Caco-2 (cell line): ENCODE data around the gene CGRRF1. TPM values are rescaled to one million over a fixed set of nuclear protein-coding genes. Genes with fewer than 3 reads are reported as not detected.

Experiments
- BruUV-seq: library from RNA; stranded (reverse); fragments of 400-500 nt; replicated peaks from 2 replicates; lab custom pipeline; 2021; lab: Mats Ljungman, UMichigan
- CTCF ChIA-PET: fragments of 300-600 bp; sonication (Branson Sonifier 250); formaldehyde crosslinking; loops from one replicate; lab custom pipeline; 2022; ENCODE audit warnings: antibody characterized with exemption; lab: Charles Lee
- POLR2A ChIA-PET: fragments of 300-600 bp; sonication (Branson Sonifier 250); formaldehyde crosslinking; loops from one replicate; lab custom pipeline; 2022; ENCODE audit warnings: antibody characterized with exemption; lab: Charles Lee
- DNase-seq, 2 experiments: peaks; one replicate each; pipeline versions ENCODE4 v3.0.0 to v3.0.0-alpha.2; 2020 to 2022
- H3K27me3 ChIP-seq: replicated peaks from 2 replicates; pipeline ENCODE4 v1.6.0; 2011; ENCODE audit warnings: low read length; ENCODE audit not compliant: control insufficient read depth, insufficient read depth
- H3K36me3 ChIP-seq: 2 replicates; pipeline ENCODE4 v1.5.1; 2011; ENCODE audit warnings: low read length; ENCODE audit not compliant: control insufficient read depth, insufficient read depth
- H3K4me1 ChIP-seq: fragments of 250-450 bp; sonication (Bioruptor Pico); 2 replicates; pipeline ENCODE4 v1.5.1; 2020; ENCODE audit warnings: mild to moderate bottlenecking
- H3K4me3 ChIP-seq: 2 replicates; pipeline ENCODE4 v1.5.1; 2011; ENCODE audit warnings: low read depth, mild to moderate bottlenecking, control low read depth, low read length
- H3K9me3 ChIP-seq: fragments of 250-450 bp; sonication (Bioruptor Pico); 2 replicates; pipeline ENCODE4 v1.5.1; 2020; ENCODE audit warnings: mild to moderate bottlenecking, moderate library complexity
- H3K27ac Mint-ChIP-seq: one replicate; pipeline ENCODE4 v1.8.0; 2022; ENCODE audit warnings: mixed read lengths; ENCODE audit not compliant: unreplicated experiment
- H3K27me3 Mint-ChIP-seq: one replicate; pipeline ENCODE4 v1.8.0; 2022; ENCODE audit warnings: mixed read lengths; ENCODE audit not compliant: insufficient read depth, unreplicated experiment
- H3K36me3 Mint-ChIP-seq: one replicate; pipeline ENCODE4 v1.8.0; 2022; ENCODE audit warnings: mild to moderate bottlenecking, mixed read lengths; ENCODE audit not compliant: insufficient read depth, unreplicated experiment
- H3K4me1 Mint-ChIP-seq: one replicate; pipeline ENCODE4 v1.8.0; 2022; ENCODE audit warnings: low read depth, mixed read lengths; ENCODE audit not compliant: unreplicated experiment
- H3K4me3 Mint-ChIP-seq: one replicate; pipeline ENCODE4 v1.8.0; 2022; ENCODE audit warnings: mild to moderate bottlenecking, moderate library complexity, mixed read lengths; ENCODE audit not compliant: unreplicated experiment
- H3K9me3 Mint-ChIP-seq: one replicate; pipeline ENCODE4 v1.8.0; 2022; ENCODE audit warnings: mixed read lengths; ENCODE audit not compliant: unreplicated experiment
- CTCF ChIP-seq, 2 experiments: fragments of 200-600 bp in 1 of 2; IDR thresholded peaks; 1 replicate in 1 of 2; 2 replicates in 1 of 2; pipeline versions ENCODE4 v1.5.1 to v1.8.0; 2011 to 2022; ENCODE audit warnings: antibody characterized with exemption in 1 of 2, control low read depth in 1 of 2, inconsistent platforms in 1 of 2, low read depth in 1 of 2, low read length in 1 of 2, mild to moderate bottlenecking in 1 of 2, moderate library complexity in 1 of 2; ENCODE audit not compliant: insufficient read depth in 1 of 2, severe bottlenecking in 1 of 2, unreplicated experiment in 1 of 2
- intact Hi-C: fragments of 100-400 bp; cut with micrococcal nuclease; formaldehyde crosslinking; loops from one replicate; pipeline ENCODE4 v1.10.0; 2022; ENCODE audit not compliant: unreplicated experiment
- total RNA-seq: library from RNA; stranded (reverse); gene quantifications from 2 replicates; pipeline ENCODE4 v1.2.3, GENCODE V29; 2022

The CGRRF1 gene
- total RNA-seq, 1 experiment from 2014 or later, result 12.3 TPM

DNA sequence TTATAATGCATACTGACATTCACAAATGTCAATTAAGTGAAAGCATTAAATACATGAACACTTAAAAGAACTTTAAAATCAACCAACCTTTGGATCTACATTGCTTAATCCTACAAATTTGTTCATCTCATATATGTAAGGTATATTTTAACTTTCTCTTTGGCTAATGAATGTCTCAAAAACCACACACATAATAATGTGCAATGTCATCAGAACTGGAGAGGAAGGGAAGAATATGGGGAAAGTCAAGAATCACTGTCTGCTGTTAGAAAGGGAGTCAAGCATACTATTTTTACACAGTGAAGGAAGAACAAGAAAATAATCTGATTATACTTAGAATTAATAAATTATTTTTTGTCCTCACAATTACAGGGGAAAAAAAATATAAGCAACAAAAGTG lies 25.9 kb upstream of the CGRRF1 start:
- Mint-ChIP-seq H3K9me3 (no peaks in the 10 kb centered on the region), H3K27ac (no peak overlapping the region), H3K4me3 (no peak overlapping the region), H3K4me1 (peaks cover 26% of the 10 kb centered on the region), H3K36me3 (peaks cover 25% of the 10 kb centered on the region), H3K27me3 (no peaks in the 10 kb centered on the region)
- Histone ChIP-seq H3K4me1 (peaks cover 17% of the 10 kb centered on the region; the same call in 1 of the 2 replicates), H3K36me3 (no peaks in the 10 kb centered on the region), H3K4me3 (no peak overlapping the region), H3K9me3 (no peaks in the 10 kb centered on the region), H3K27me3 (no peaks in the 10 kb centered on the region)
- no peak for TF ChIP-seq CTCF (IDR thresholded peaks at IDR 0.05; ENCODE audit: insufficient read depth in 1 of 2, low read depth in 1 of 2, low read length in 1 of 2, severe bottlenecking in 1 of 2, unreplicated experiment in 1 of 2)
- ChIA-PET POLR2A (no interaction called here), CTCF (interaction anchor here (1.0 to 2.0 kb wide), 2 partner anchors 26 to 63 kb away, joined by 3 to 4 read pairs; partner anchors contain the start of gene CGRRF1)
- BruUV-seq, result no TSS peak
- intact Hi-C loops, result no loop called here
- DNase-seq, result no peak

DNA sequence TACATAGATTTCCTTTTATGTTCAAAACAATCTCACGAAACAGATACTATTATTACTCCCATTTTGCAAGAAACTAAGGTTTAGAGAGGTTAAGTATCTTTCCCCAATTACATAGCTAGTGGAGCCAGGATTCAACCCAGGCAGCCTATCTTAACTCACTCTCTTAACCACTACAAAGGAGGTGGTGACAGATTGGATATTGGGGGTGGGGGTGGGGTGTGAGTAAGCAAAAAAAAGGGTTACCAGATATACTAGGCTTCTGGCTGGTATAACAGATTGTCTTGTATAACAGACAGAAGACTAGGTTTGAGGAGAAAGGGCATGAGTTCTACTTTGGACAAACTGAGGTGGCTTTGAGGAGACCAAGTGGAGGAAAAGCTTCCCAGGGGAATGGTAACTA lies 23.0 kb upstream of the CGRRF1 start:
- H3K27me3 ChIP-seq, result no peaks in the 10 kb centered on the region
- BruUV-seq, result no TSS peak
- no peaks in the 10 kb centered on the region for H3K9me3 Mint-ChIP-seq
- no peak for TF ChIP-seq CTCF (IDR thresholded peaks at IDR 0.05; ENCODE audit: insufficient read depth in 1 of 2, low read depth in 1 of 2, low read length in 1 of 2, severe bottlenecking in 1 of 2, unreplicated experiment in 1 of 2)
- H3K36me3 Mint-ChIP-seq, result peaks cover 23% of the 10 kb centered on the region
- intact Hi-C loops, result no loop called here
- peaks cover 26% of the 10 kb centered on the region for H3K4me1 Mint-ChIP-seq
- ChIA-PET POLR2A (no interaction called here), CTCF (interaction anchor here (1.7 kb wide), 1 partner anchor 23 kb away, joined by 6 read pairs; the partner anchor contains the start of gene CGRRF1)
- H3K9me3 ChIP-seq, result no peaks in the 10 kb centered on the region
- H3K36me3 ChIP-seq, result no peaks in the 10 kb centered on the region
- H3K27me3 Mint-ChIP-seq, result no peaks in the 10 kb centered on the region
- DNase-seq, result no peak
- no peak overlapping the region for H3K4me3 ChIP-seq
- peaks cover 34% of the 10 kb centered on the region for H3K4me1 ChIP-seq
- H3K27ac Mint-ChIP-seq, result no peak overlapping the region
- peak overlapping the region; percentile 53 for H3K4me3 Mint-ChIP-seq

- H3K27me3 Mint-ChIP-seq, result no peaks in the 10 kb centered on the region
- peaks cover 34% of the 10 kb centered on the region for H3K4me1 ChIP-seq
- BruUV-seq, result TSS peak; percentile 40
Measured at GRCh38 chr14:54487771-54488170, 21.9 kb upstream of the CGRRF1 start.

More at GRCh38 chr14:54487771-54488170, 21.9 kb upstream of the CGRRF1 start:
- Histone ChIP-seq H3K4me3 (peak overlapping the region; percentile 86), H3K27me3 (no peaks in the 10 kb centered on the region), H3K36me3 (no peaks in the 10 kb centered on the region), H3K9me3 (no peaks in the 10 kb centered on the region)
- TF ChIP-seq CTCF (IDR thresholded peaks at IDR 0.05; ENCODE audit: insufficient read depth in 1 of 2, low read depth in 1 of 2, low read length in 1 of 2, severe bottlenecking in 1 of 2, unreplicated experiment in 1 of 2), result no peak
- POLR2A ChIA-PET, result interaction anchor here (0.8 to 1.8 kb wide), 5 partner anchors 14 to 121 kb away, joined by 3 to 10 read pairs (median 5); partner anchors contain the start of genes CDKN3 and CGRRF1
- Mint-ChIP-seq H3K4me3 (peak overlapping the region; percentile 74), H3K9me3 (no peaks in the 10 kb centered on the region), H3K4me1 (peaks cover 25% of the 10 kb centered on the region), H3K36me3 (peaks cover 17% of the 10 kb centered on the region), H3K27ac (peak overlapping the region; percentile 78)
- CTCF ChIA-PET, result interaction anchor here (1.0 to 1.7 kb wide), 6 partner anchors 22 to 120 kb away, joined by 3 to 7 read pairs (median 4); partner anchors contain the start of genes CDKN3 and CGRRF1
- intact Hi-C loops, result loop anchor here (1.0 to 2.0 kb wide), 3 partner anchors 21 to 120 kb away; partner anchors contain the start of genes CGRRF1 and CNIH1
- DNase-seq, result no peak
